Uterus (tissue), 4 donors: ENCODE data around the gene HOXD12. TPM values are rescaled to one million over a fixed set of nuclear protein-coding genes. Genes with fewer than 3 reads are reported as not detected.

Experiments
- DNase-seq, 2 donors: peaks; one replicate each; pipeline ENCODE4 v3.0.0-alpha.2; 2019 to 2020
- H3K27ac ChIP-seq, 2 donors: fragments of 200-600 bp; sonication (generic); 1 replicate in 1 of 2; 2 replicates in 1 of 2; pipeline ENCODE4 v1.5.1; 2016 to 2018
- H3K27me3 ChIP-seq, 2 donors: fragments of 200-600 bp; sonication (generic); one replicate each; pipeline ENCODE4 v1.5.1; 2018 to 2019; ENCODE audit warnings: control low read depth in 1 of 2
- H3K36me3 ChIP-seq, 2 donors: fragments of 200-600 bp; sonication (generic); one replicate each; pipeline ENCODE4 v1.5.1; 2019; ENCODE audit warnings: control low read depth in 1 of 2
- H3K4me1 ChIP-seq, 2 donors: fragments of 200-600 bp; sonication (generic); one replicate each; pipeline ENCODE4 v1.5.1; 2018 to 2019; ENCODE audit warnings: control low read depth in 1 of 2
- H3K4me3 ChIP-seq, 2 donors: fragments of 200-600 bp; sonication (generic); 1 replicate in 1 of 2; 2 replicates in 1 of 2; pipeline ENCODE4 v1.5.1; 2018 to 2019; ENCODE audit warnings: mild to moderate bottlenecking in 1 of 2
- H3K9me3 ChIP-seq, 2 donors: fragments of 200-600 bp; sonication (generic); one replicate each; pipeline ENCODE4 v1.5.1; 2019; ENCODE audit warnings: control low read depth in 1 of 2
- POLR2A ChIP-seq, 2 donors: fragments of 450-650 bp; IDR thresholded peaks; one replicate each; pipeline ENCODE4 v1.6.1; 2016; ENCODE audit warnings: antibody characterized with exemption in 2 of 2, mild to moderate bottlenecking in 1 of 2, moderate library complexity in 1 of 2
- intact Hi-C: fragments of 100-400 bp; cut with DNase I; formaldehyde crosslinking; loops from one replicate; pipeline ENCODE4 v1.15.1; 2023; ENCODE audit warnings: low total_unique reads
- total RNA-seq, 4 donors: library from RNA; depleted of rRNA in 3 of 4; stranded (reverse); fragments of >200 nt in 3 of 4; gene quantifications; one replicate each; pipeline versions ENCODE4 v1.1.0 to v1.2.4, GENCODE V29; 2014 to 2023
- TF ChIP-seq, protein P1 (sequence below), 4 experiments: fragments of 200-600 bp in 2 of 4; fragments of 450-650 bp in 2 of 4; sonication (generic) in 2 of 4; IDR thresholded peaks; one replicate each; pipeline ENCODE4 v1.5.1; 2016 to 2019; ENCODE audit warnings: antibody characterized with exemption in 4 of 4, mild to moderate bottlenecking in 2 of 4, moderate library complexity in 1 of 4
- donor health status: DM: yes; HTN: yes; CAD: no.

Gene HOXD12, protein sequence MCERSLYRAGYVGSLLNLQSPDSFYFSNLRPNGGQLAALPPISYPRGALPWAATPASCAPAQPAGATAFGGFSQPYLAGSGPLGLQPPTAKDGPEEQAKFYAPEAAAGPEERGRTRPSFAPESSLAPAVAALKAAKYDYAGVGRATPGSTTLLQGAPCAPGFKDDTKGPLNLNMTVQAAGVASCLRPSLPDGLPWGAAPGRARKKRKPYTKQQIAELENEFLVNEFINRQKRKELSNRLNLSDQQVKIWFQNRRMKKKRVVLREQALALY
- under 1 TPM in 1 of 4 donors, not detected in 3; 0.76 TPM for total RNA-seq

DNA sequence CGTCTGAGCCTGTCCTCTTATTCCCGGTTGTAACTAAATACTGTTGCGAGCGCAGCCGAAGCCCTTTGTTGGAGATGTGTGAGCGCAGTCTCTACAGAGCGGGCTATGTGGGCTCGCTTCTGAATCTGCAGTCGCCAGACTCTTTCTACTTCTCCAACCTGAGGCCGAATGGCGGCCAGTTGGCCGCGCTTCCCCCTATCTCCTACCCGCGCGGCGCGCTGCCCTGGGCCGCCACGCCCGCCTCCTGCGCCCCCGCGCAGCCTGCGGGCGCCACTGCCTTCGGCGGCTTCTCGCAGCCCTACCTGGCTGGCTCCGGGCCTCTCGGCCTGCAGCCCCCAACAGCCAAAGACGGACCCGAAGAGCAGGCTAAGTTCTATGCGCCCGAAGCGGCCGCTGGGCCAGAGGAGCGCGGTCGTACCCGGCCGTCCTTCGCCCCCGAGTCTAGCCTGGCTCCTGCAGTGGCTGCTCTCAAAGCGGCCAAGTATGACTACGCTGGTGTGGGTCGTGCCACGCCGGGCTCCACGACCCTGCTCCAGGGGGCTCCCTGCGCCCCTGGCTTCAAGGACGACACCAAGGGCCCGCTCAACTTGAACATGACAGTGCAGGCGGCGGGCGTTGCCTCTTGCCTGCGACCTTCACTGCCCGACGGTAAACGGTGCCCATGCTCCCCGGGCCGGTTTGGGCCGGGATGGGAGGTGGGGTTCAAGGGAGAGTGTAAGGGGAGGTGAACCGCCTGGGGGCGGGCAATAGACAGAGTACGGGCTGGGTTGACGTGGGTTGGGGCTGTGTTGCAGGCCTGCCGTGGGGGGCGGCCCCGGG, at the start of gene HOXD12:
Gene HOXD12 (plus strand): TSS at position 68 of the 819 bp plus-strand sequence. CDS start 7 bp downstream, at position 75.
- no peak for TF ChIP-seq POLR2A (IDR thresholded peaks at IDR 0.05)
- TF ChIP-seq, protein P1, sequence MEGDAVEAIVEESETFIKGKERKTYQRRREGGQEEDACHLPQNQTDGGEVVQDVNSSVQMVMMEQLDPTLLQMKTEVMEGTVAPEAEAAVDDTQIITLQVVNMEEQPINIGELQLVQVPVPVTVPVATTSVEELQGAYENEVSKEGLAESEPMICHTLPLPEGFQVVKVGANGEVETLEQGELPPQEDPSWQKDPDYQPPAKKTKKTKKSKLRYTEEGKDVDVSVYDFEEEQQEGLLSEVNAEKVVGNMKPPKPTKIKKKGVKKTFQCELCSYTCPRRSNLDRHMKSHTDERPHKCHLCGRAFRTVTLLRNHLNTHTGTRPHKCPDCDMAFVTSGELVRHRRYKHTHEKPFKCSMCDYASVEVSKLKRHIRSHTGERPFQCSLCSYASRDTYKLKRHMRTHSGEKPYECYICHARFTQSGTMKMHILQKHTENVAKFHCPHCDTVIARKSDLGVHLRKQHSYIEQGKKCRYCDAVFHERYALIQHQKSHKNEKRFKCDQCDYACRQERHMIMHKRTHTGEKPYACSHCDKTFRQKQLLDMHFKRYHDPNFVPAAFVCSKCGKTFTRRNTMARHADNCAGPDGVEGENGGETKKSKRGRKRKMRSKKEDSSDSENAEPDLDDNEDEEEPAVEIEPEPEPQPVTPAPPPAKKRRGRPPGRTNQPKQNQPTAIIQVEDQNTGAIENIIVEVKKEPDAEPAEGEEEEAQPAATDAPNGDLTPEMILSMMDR (IDR thresholded peaks at IDR 0.05): no peak

DNA sequence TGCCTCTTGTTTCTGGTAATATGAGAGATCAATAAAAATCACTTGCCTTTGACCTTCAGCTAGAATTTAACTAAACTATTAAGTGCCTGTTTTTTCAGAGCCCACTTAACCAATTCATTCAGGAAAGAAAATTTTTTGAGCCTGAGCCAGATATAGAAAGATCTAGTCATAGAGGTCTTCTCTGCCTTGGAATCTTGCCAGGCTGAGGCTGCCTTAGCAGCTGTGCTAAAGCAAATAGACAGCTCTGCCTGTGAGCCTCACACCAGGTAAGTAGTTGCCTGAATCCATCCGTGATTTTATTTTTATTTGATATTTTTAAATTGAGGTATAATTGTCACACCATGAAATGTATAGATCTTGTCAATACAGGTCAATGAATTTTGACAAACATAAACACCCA, 43.2 kb upstream of the HOXD12 start:
- intact Hi-C loops: no loop called here
- Histone ChIP-seq H3K4me1 (no peaks in the 10 kb centered on the region), H3K27me3 (no peaks in the 10 kb centered on the region)

More for the DNA sequence above, at the start of gene HOXD12:
- Histone ChIP-seq H3K36me3 (no peaks in the 10 kb centered on the region), H3K4me3 (no peak within 1 kb of the TSS), H3K9me3 (no peaks in the 10 kb centered on the region), H3K27me3 (peaks cover 39 to 57% of the 10 kb centered on the region in 2 donors), H3K4me1 (peaks cover 0 to 16% of the 10 kb centered on the region in 2 donors), H3K27ac (no peak within 1 kb of the TSS)
- no peak for DNase-seq
- intact Hi-C loops: no loop called here

DNA sequence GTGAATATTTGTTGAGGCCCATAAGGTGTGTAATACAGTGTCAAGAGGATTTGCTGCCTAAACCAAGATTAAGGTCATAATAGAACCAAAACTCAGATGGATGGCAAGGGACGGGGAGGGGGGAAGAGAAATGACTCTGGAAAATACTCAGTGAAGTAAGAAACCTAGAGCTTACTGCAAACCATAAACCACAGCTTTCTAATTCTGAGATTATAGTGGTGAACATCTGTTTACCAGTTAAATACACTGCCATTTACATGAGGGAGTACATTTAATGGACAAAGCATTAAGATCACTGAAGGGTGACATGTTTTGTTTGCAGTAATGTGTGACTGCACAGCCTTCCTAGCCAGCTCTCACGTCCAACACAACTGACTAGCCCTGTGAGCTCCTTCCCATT, 35.6 kb upstream of the HOXD12 start:
- no peak overlapping the region for H3K4me3 ChIP-seq
- H3K4me1 ChIP-seq: peaks cover 0 to 13% of the 10 kb centered on the region in 2 donors
- H3K27me3 ChIP-seq: peaks cover 28 to 50% of the 10 kb centered on the region in 2 donors
- no peaks in the 10 kb centered on the region for H3K9me3 ChIP-seq
- H3K27ac ChIP-seq: no peak overlapping the region
- no peaks in the 10 kb centered on the region for H3K36me3 ChIP-seq
- intact Hi-C loops: no loop called here
- no peak for DNase-seq
- TF ChIP-seq, protein P1 (IDR thresholded peaks at IDR 0.05): no peak
- no peak for TF ChIP-seq POLR2A (IDR thresholded peaks at IDR 0.05)

More for the DNA sequence above, 43.2 kb upstream of the HOXD12 start:
- Histone ChIP-seq H3K36me3 (no peaks in the 10 kb centered on the region), H3K9me3 (no peaks in the 10 kb centered on the region), H3K27ac (no peak overlapping the region), H3K4me3 (no peak overlapping the region)
- DNase-seq: no peak
- no peak for TF ChIP-seq POLR2A (IDR thresholded peaks at IDR 0.05)
- TF ChIP-seq, protein P1 (IDR thresholded peaks at IDR 0.05): no peak

DNA sequence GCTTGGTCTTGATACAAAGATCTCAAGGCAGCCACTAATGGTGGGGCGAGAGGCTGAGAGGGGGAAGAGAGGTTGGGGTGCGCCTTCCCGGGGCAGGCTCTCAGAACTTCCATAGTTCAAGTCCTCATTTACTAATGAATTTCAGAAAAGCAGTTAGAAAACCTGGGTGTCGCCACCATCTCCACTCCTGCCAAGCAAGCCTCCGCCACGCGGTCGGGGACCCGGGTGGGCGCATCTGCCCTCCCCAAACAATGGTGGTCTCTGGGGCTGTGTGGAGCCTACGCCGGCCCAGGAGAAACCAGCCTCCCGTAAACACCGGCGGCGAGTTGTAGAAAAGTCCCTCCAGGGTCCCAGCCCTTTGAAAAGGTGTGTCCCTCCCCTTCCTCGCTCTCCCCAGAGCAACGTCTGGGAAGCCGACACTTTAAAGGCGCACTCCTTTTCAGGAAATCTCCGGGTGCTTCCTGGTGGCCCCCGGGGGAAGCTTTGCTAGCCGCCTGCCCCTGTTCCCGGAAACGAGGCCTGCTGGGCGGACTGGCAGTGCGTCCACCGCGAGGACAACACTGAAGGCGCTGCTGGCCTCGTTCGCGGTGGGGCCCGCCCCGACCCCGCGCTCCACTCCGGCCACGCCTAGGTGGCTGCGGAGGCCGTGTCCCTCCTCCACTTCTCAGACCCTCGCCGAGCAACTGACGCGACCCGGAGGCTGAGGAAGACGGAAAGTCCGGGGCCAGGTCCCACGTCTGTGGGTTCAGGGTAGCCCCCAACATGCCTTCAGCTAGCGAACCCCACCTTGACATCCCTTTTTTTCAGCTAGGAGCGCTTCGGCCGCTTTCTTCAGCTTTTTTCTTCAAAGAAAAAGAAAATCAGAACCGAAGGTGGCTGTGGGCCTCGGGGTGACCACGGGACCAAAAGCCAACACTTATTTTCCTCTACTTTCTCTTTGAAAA, 32.7 kb upstream of the HOXD12 start:
- Histone ChIP-seq H3K4me1 (peaks cover 0 to 13% of the 10 kb centered on the region in 2 donors), H3K27ac (no peak overlapping the region), H3K27me3 (peaks cover 29 to 77% of the 10 kb centered on the region in 2 donors), H3K4me3 (peak overlapping the region in 1 of 2 donors; percentile 25), H3K36me3 (no peaks in the 10 kb centered on the region), H3K9me3 (no peaks in the 10 kb centered on the region)
- intact Hi-C loops: no loop called here
- DNase-seq: no peak
- TF ChIP-seq POLR2A (IDR thresholded peaks at IDR 0.05): no peak
- TF ChIP-seq, protein P1 (IDR thresholded peaks at IDR 0.05): no peak
